Breast epithelium (tissue), 3 donors: ENCODE data around the gene RCBTB1.

Source experiments
- POLR2A ChIP-seq: fragments of 450-650 bp; IDR thresholded peaks from one replicate; pipeline ENCODE4 v1.6.1; 2016; ENCODE audit warnings: antibody characterized with exemption, mild to moderate bottlenecking, moderate library complexity
- POLR2AphosphoS5 ChIP-seq, 3 donors: sonication (generic); formaldehyde crosslinking; IDR thresholded peaks; one replicate each; pipeline ENCODE4 v1.6.1; 2017; ENCODE audit warnings: antibody characterized with exemption in 3 of 3
- TF ChIP-seq, protein P1 (sequence below), 3 donors: fragments of 450-650 bp; IDR thresholded peaks; one replicate each; pipeline ENCODE4 v1.5.1; 2016 to 2017; ENCODE audit warnings: antibody characterized with exemption in 3 of 3, mild to moderate bottlenecking in 3 of 3, moderate library complexity in 3 of 3

DNA sequence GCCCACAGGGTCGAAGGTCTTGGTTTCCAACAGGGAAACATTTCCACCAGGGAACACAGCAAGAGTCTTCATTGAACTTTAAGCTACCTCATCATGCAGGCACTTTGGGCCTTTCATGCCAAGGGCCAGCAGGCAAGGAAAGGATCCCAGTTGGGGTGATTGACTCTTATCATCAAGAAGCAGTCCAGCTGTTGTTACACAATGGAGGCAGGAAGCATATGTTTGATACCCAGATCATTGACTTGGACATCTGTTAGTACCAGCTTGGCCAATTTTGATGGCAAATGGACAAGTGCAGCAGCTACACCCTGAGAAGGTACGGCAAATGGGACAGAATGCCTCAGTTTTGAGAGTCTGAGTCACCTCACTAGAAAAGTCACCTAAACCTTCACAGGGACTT is 10.9 kb upstream of the RCBTB1 start:
- TF ChIP-seq, protein P1, sequence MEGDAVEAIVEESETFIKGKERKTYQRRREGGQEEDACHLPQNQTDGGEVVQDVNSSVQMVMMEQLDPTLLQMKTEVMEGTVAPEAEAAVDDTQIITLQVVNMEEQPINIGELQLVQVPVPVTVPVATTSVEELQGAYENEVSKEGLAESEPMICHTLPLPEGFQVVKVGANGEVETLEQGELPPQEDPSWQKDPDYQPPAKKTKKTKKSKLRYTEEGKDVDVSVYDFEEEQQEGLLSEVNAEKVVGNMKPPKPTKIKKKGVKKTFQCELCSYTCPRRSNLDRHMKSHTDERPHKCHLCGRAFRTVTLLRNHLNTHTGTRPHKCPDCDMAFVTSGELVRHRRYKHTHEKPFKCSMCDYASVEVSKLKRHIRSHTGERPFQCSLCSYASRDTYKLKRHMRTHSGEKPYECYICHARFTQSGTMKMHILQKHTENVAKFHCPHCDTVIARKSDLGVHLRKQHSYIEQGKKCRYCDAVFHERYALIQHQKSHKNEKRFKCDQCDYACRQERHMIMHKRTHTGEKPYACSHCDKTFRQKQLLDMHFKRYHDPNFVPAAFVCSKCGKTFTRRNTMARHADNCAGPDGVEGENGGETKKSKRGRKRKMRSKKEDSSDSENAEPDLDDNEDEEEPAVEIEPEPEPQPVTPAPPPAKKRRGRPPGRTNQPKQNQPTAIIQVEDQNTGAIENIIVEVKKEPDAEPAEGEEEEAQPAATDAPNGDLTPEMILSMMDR (IDR thresholded peaks at IDR 0.05), result no peak
- no peak for TF ChIP-seq POLR2AphosphoS5 (IDR thresholded peaks at IDR 0.05)
- no peak for TF ChIP-seq POLR2A
